Glutamatergic neuron (in vitro differentiated cells): ENCODE results near the gene UNC5C. TPM values are rescaled to one million over a fixed set of nuclear protein-coding genes. Genes with fewer than 3 reads are reported as not detected.

Experiments used
- DNase-seq: peaks from one replicate; pipeline ENCODE4 v3.0.0; 2022
- H3K27ac Mint-ChIP-seq: one replicate; pipeline ENCODE4 v1.8.0; 2020; ENCODE audit warnings: mild to moderate bottlenecking, mixed read lengths, inconsistent platforms; ENCODE audit not compliant: unreplicated experiment
- H3K27me3 Mint-ChIP-seq: one replicate; pipeline ENCODE4 v1.8.0; 2020; ENCODE audit warnings: mild to moderate bottlenecking, moderate library complexity, mixed read lengths, inconsistent platforms; ENCODE audit not compliant: unreplicated experiment
- H3K36me3 Mint-ChIP-seq: one replicate; pipeline ENCODE4 v1.8.0; 2020; ENCODE audit warnings: mild to moderate bottlenecking, mixed read lengths, inconsistent platforms; ENCODE audit not compliant: unreplicated experiment
- H3K4me1 Mint-ChIP-seq: one replicate; pipeline ENCODE4 v1.8.0; 2020; ENCODE audit warnings: mild to moderate bottlenecking, low read depth, mixed read lengths, inconsistent platforms; ENCODE audit not compliant: unreplicated experiment
- H3K4me3 Mint-ChIP-seq: one replicate; pipeline ENCODE4 v1.8.0; 2020; ENCODE audit warnings: mild to moderate bottlenecking, mixed read lengths, inconsistent platforms; ENCODE audit not compliant: unreplicated experiment
- H3K9me3 Mint-ChIP-seq: one replicate; pipeline ENCODE4 v1.8.0; 2020; ENCODE audit warnings: mild to moderate bottlenecking, moderate library complexity, mixed read lengths, inconsistent platforms; ENCODE audit not compliant: unreplicated experiment
- total RNA-seq: library from RNA; stranded (reverse); fragmentation: NEBNext Ultra II Directional; extraction: Animal tissue kit (Norgen Biotek cat#: 25700); gene quantifications from one replicate; pipeline ENCODE4 v1.2.1, GENCODE V29; 2021; ENCODE audit not compliant: unreplicated experiment
- TF ChIP-seq, protein P1 (sequence below): fragments of 200-600 bp; sonication (generic); IDR thresholded peaks from one replicate; pipeline ENCODE4 v1.5.0; 2021; ENCODE audit not compliant: partially characterized antibody, unreplicated experiment

Gene UNC5C
- total RNA-seq, 1 donor from 2014 or later, result 41.2 TPM

GRCh38 chr4:95546221-95546620, 2.6 kb downstream of the UNC5C start:
- peak overlapping the region; percentile 86 for H3K27ac Mint-ChIP-seq
- peak overlapping the region; percentile 92 for H3K4me3 Mint-ChIP-seq
- no peaks in the 10 kb centered on the region for H3K36me3 Mint-ChIP-seq
- no peak for DNase-seq
- peaks cover 28% of the 10 kb centered on the region for H3K4me1 Mint-ChIP-seq
- peaks cover 16% of the 10 kb centered on the region for H3K27me3 Mint-ChIP-seq
- TF ChIP-seq, protein P1, sequence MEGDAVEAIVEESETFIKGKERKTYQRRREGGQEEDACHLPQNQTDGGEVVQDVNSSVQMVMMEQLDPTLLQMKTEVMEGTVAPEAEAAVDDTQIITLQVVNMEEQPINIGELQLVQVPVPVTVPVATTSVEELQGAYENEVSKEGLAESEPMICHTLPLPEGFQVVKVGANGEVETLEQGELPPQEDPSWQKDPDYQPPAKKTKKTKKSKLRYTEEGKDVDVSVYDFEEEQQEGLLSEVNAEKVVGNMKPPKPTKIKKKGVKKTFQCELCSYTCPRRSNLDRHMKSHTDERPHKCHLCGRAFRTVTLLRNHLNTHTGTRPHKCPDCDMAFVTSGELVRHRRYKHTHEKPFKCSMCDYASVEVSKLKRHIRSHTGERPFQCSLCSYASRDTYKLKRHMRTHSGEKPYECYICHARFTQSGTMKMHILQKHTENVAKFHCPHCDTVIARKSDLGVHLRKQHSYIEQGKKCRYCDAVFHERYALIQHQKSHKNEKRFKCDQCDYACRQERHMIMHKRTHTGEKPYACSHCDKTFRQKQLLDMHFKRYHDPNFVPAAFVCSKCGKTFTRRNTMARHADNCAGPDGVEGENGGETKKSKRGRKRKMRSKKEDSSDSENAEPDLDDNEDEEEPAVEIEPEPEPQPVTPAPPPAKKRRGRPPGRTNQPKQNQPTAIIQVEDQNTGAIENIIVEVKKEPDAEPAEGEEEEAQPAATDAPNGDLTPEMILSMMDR, result no peak
- H3K9me3 Mint-ChIP-seq, result peaks cover 18% of the 10 kb centered on the region

- peaks cover 16% of the 10 kb centered on the region for H3K27me3 Mint-ChIP-seq
- H3K4me3 Mint-ChIP-seq, result peak overlapping the region; percentile 92
- no peak for DNase-seq
- TF ChIP-seq, protein P1, result no peak
- H3K9me3 Mint-ChIP-seq, result peaks cover 18% of the 10 kb centered on the region
- H3K4me1 Mint-ChIP-seq, result peaks cover 27% of the 10 kb centered on the region
- H3K27ac Mint-ChIP-seq, result peak overlapping the region; percentile 56
- no peaks in the 10 kb centered on the region for H3K36me3 Mint-ChIP-seq
These were observed 3.2 kb downstream of the UNC5C start for GRCh38 chr4:95545546-95545945.

GRCh38 chr4:95544113-95545103, 4.4 kb downstream of the UNC5C start:
- TF ChIP-seq, protein P1, result no peak
- peaks cover 15% of the 10 kb centered on the region for H3K9me3 Mint-ChIP-seq
- H3K4me1 Mint-ChIP-seq, result peaks cover 31% of the 10 kb centered on the region
- peak overlapping the region; percentile 78 for H3K4me3 Mint-ChIP-seq
- no peaks in the 10 kb centered on the region for H3K36me3 Mint-ChIP-seq
- DNase-seq, result no peak
- no peak overlapping the region for H3K27ac Mint-ChIP-seq
- peaks cover 16% of the 10 kb centered on the region for H3K27me3 Mint-ChIP-seq

- Mint-ChIP-seq H3K4me1 (peaks cover 43% of the 10 kb centered on the region), H3K4me3 (no peak overlapping the region), H3K36me3 (no peaks in the 10 kb centered on the region), H3K27me3 (peaks cover 7% of the 10 kb centered on the region), H3K9me3 (peaks cover 13% of the 10 kb centered on the region), H3K27ac (no peak overlapping the region)
- TF ChIP-seq, protein P1, result no peak
- DNase-seq, result no peak
These were observed 6.7 kb downstream of the UNC5C start for GRCh38 chr4:95541889-95542607.
